ENCODE data around the gene ADAP1. TPM values are rescaled to one million over a fixed set of nuclear protein-coding genes. Genes with fewer than 3 reads are reported as not detected.

Gene ADAP1
- total RNA-seq, 1 experiment from 2014 or later: 6.2 TPM

- Histone ChIP-seq H3K4me2 (ENCODE audit: insufficient read depth, insufficient read length, low read length) (no peak overlapping the region), H2AFZ (ENCODE audit: low read length) (no peak overlapping the region), H3K4ac (ENCODE audit: low read depth, low read length) (no peak overlapping the region), H2BK12ac (ENCODE audit: insufficient read length, low read depth, low read length) (no peak overlapping the region), H3K23me2 (ENCODE audit: insufficient read length, low read depth, low read length, poor library complexity, severe bottlenecking) (no peaks in the 10 kb centered on the region), H3K23ac (ENCODE audit: insufficient read length, low read depth, low read length) (no peak overlapping the region), H3T11ph (ENCODE audit: low read length) (no peak overlapping the region), H3K14ac (ENCODE audit: insufficient read depth, low read length) (no peak overlapping the region), H3K79me1 (ENCODE audit: insufficient read depth, low read depth, low read length, poor library complexity, severe bottlenecking) (no peaks in the 10 kb centered on the region), H2BK20ac (ENCODE audit: low read depth, low read length, poor library complexity, severe bottlenecking) (no peak overlapping the region), H4K5ac (ENCODE audit: insufficient read length, low read depth, low read length) (no peak overlapping the region), H3K27me3 (ENCODE audit: insufficient read depth, low read length) (no peaks in the 10 kb centered on the region), H4K8ac (replicated peaks; ENCODE audit: insufficient read length, low read depth, low read length) (no peak overlapping the region), H2BK15ac (ENCODE audit: low read depth, low read length) (no peak overlapping the region), H2BK5ac (ENCODE audit: insufficient read length, low read length) (no peak overlapping the region), H3K9me3 (ENCODE audit: control insufficient read depth, low read depth, low read length) (no peaks in the 10 kb centered on the region), H2BK120ac (ENCODE audit: low read depth, low read length, poor library complexity, severe bottlenecking) (no peak overlapping the region), H3K79me2 (ENCODE audit: insufficient read depth, low read length) (no peaks in the 10 kb centered on the region), H3K27ac (ENCODE audit: insufficient read length, low read depth, low read length) (no peak overlapping the region), H3K9ac (ENCODE audit: extremely low read depth, insufficient read length, low read length) (no peak overlapping the region), H3K56ac (ENCODE audit: insufficient read length, low read depth, low read length) (no peak overlapping the region), H3K18ac (ENCODE audit: insufficient read length, low read depth, low read length) (no peak overlapping the region), H4K20me1 (ENCODE audit: control insufficient read depth, insufficient read depth, insufficient read length) (no peaks in the 10 kb centered on the region), H2AK5ac (ENCODE audit: insufficient read length, low read length) (no peak overlapping the region), H4K91ac (ENCODE audit: insufficient read length, low read depth, low read length) (peak overlapping the region; percentile 68), H3K4me1 (ENCODE audit: insufficient read depth, low read length) (no peaks in the 10 kb centered on the region)
- DNase-seq: no peak
- peaks cover 2 to 9% of the 10 kb centered on the region in 2 experiments; a peak in 2 of 4 replicates for H3K4me1 Mint-ChIP-seq
- H3K27ac Mint-ChIP-seq: no peak overlapping the region
- H3K9me3 Mint-ChIP-seq: no peaks in the 10 kb centered on the region
- H3K36me3 Mint-ChIP-seq (ENCODE audit: insufficient read depth in 1 of 3, low read depth in 3 of 3): no peaks in the 10 kb centered on the region
- peaks cover 3% of the 10 kb centered on the region; the same call in 1 of the 2 replicates for H3K27me3 Mint-ChIP-seq (ENCODE audit: low read depth)
- no peak for TF ChIP-seq CTCF (conservative IDR thresholded peaks at IDR 0.05)
- no CpG with 5 or more reads among the region's 10 CpGs for WGBS (ENCODE audit: extremely low coverage, insufficient read length, low lambda C conversion rate)
- H3K4me3 Mint-ChIP-seq: no peak overlapping the region
Observed at GRCh38 chr7:982511-983003, 28.1 kb upstream of the ADAP1 start.

All from H9 (cell line).